Activated CD8-positive, alpha-beta T cell treated with anti-CD3 and anti-CD28 coated beads for 36 hours (primary cell): Measurements from ENCODE around the gene RGS10. TPM values are rescaled to one million over a fixed set of nuclear protein-coding genes. Genes with fewer than 3 reads are reported as not detected.
"Not testable (repeated sequence)": the region's sequence is repeated elsewhere in the genome, so short reads cannot be mapped to it uniquely, and the experiment has no call there.

Experiments
- ATAC-seq: fragments of 200-7000 bp; cut with Tn5 transposase; one replicate; pipeline ENCODE4 v1.10.0; 2021; ENCODE audit warnings: mild to moderate bottlenecking, moderate library complexity
- CTCF ChIA-PET: fragments of 350-600 bp; sonication (Branson Sonifier 250); formaldehyde crosslinking; loops from one replicate; lab custom pipeline; 2021; ENCODE audit warnings: antibody characterized with exemption; lab: Charles Lee
- POLR2A ChIA-PET: fragments of 350-600 bp; sonication (Branson Sonifier 250); formaldehyde crosslinking; loops from one replicate; lab custom pipeline; 2021; ENCODE audit warnings: antibody characterized with exemption; lab: Charles Lee
- DNase-seq: peaks from one replicate; pipeline ENCODE4 v3.0.0-alpha.2; 2020
- H3K27ac Mint-ChIP-seq: one replicate; pipeline ENCODE4 v1.8.0; 2021; ENCODE audit warnings: mild to moderate bottlenecking, mixed read lengths
- H3K27me3 Mint-ChIP-seq: one replicate; pipeline ENCODE4 v1.8.0; 2021; ENCODE audit warnings: mixed read lengths
- H3K36me3 Mint-ChIP-seq: one replicate; pipeline ENCODE4 v1.8.0; 2021; ENCODE audit warnings: low read depth, mixed read lengths
- H3K4me1 Mint-ChIP-seq: one replicate; pipeline ENCODE4 v1.8.0; 2021; ENCODE audit warnings: low read depth, mixed read lengths
- H3K4me3 Mint-ChIP-seq: one replicate; pipeline ENCODE4 v1.8.0; 2021; ENCODE audit warnings: mild to moderate bottlenecking, moderate library complexity, mixed read lengths
- H3K9me3 Mint-ChIP-seq: one replicate; pipeline ENCODE4 v1.8.0; 2021; ENCODE audit warnings: mixed read lengths
- CTCF ChIP-seq: fragments of 200-600 bp; IDR thresholded peaks from one replicate; pipeline ENCODE4 v1.8.0; 2022; ENCODE audit warnings: antibody characterized with exemption, mild to moderate bottlenecking
- intact Hi-C: fragments of 100-400 bp; cut with micrococcal nuclease; formaldehyde crosslinking; loops from one replicate; pipeline ENCODE4 v1.10.0; 2022
- total RNA-seq, 2 experiments: library from RNA; stranded (reverse); gene quantifications; one replicate each; pipeline ENCODE4 v1.2.3, GENCODE V29; 2021

The RGS10 gene
- total RNA-seq, 2 experiments from 2014 or later = 207 to 220 TPM

GRCh38 chr10:119466655-119467054 is 75.9 kb downstream of the RGS10 start:
- intact Hi-C loops = no loop called here
- POLR2A ChIA-PET = no interaction called here
- CTCF ChIA-PET = interaction anchor here (1.0 kb wide), 1 partner anchor 290 kb away, joined by 3 read pairs; no protein-coding TSS in a partner anchor
- H3K4me3 Mint-ChIP-seq = no peak overlapping the region
- ATAC-seq (peak; percentile 85), DNase-seq (peak; percentile 66)
- no peaks in the 10 kb centered on the region for H3K27me3 Mint-ChIP-seq
- H3K4me1 Mint-ChIP-seq = peaks cover 12% of the 10 kb centered on the region
- no peak for TF ChIP-seq CTCF
- H3K27ac Mint-ChIP-seq = no peak overlapping the region
- H3K9me3 Mint-ChIP-seq = no peaks in the 10 kb centered on the region
- no peaks in the 10 kb centered on the region for H3K36me3 Mint-ChIP-seq

- Mint-ChIP-seq H3K36me3 (no peaks in the 10 kb centered on the region), H3K4me1 (peaks cover 15% of the 10 kb centered on the region), H3K27me3 (no peaks in the 10 kb centered on the region), H3K4me3 (no peak overlapping the region), H3K9me3 (no peaks in the 10 kb centered on the region), H3K27ac (no peak overlapping the region)
- intact Hi-C loops = no loop called here
- CTCF ChIA-PET = no interaction called here
- POLR2A ChIA-PET = no interaction called here
- TF ChIP-seq CTCF = no peak
- DNase-seq = no peak
- no peak for ATAC-seq
Observed at GRCh38 chr10:119466076-119466475, 76.4 kb downstream of the RGS10 start.

- ATAC-seq (no peak), DNase-seq (no peak)
- no peaks in the 10 kb centered on the region for H3K27me3 Mint-ChIP-seq
- ChIA-PET POLR2A (interaction anchor here (0.6 kb wide), 1 partner anchor 33 kb away, joined by 3 read pairs; no protein-coding TSS in a partner anchor), CTCF (no interaction called here)
- TF ChIP-seq CTCF = no peak
- no peaks in the 10 kb centered on the region for H3K9me3 Mint-ChIP-seq
- H3K4me3 Mint-ChIP-seq = no peak overlapping the region
- intact Hi-C loops = no loop called here
- no peak overlapping the region for H3K27ac Mint-ChIP-seq
- no peaks in the 10 kb centered on the region for H3K36me3 Mint-ChIP-seq
- H3K4me1 Mint-ChIP-seq = peaks cover 15% of the 10 kb centered on the region
Observed at GRCh38 chr10:119465085-119465484, 77.4 kb downstream of the RGS10 start.

GRCh38 chr10:119463195-119463594 is 79.3 kb downstream of the RGS10 start:
- H3K4me3 Mint-ChIP-seq, H3K9me3 Mint-ChIP-seq, POLR2A ChIA-PET: not testable (repeated sequence)

GRCh38 chr10:119462773-119463172 is 79.7 kb downstream of the RGS10 start:
- no peaks in the 10 kb centered on the region for H3K36me3 Mint-ChIP-seq
- no peak overlapping the region for H3K4me3 Mint-ChIP-seq
- peaks cover 15% of the 10 kb centered on the region for H3K4me1 Mint-ChIP-seq
- ATAC-seq = no peak
- ChIA-PET POLR2A (no interaction called here), CTCF (no interaction called here)
- intact Hi-C loops = no loop called here
- no peaks in the 10 kb centered on the region for H3K9me3 Mint-ChIP-seq
- no peak for TF ChIP-seq CTCF
- DNase-seq = no peak
- no peak overlapping the region for H3K27ac Mint-ChIP-seq
- no peaks in the 10 kb centered on the region for H3K27me3 Mint-ChIP-seq

More at GRCh38 chr10:119463195-119463594, 79.3 kb downstream of the RGS10 start:
- CTCF ChIA-PET, H3K36me3 Mint-ChIP-seq, H3K27me3 Mint-ChIP-seq, ATAC-seq, DNase-seq, intact Hi-C loops, H3K27ac Mint-ChIP-seq: not testable (repeated sequence)
- H3K4me1 Mint-ChIP-seq = peaks cover 15% of the 10 kb centered on the region

GRCh38 chr10:119461923-119462322 is 80.6 kb downstream of the RGS10 start:
- H3K27ac Mint-ChIP-seq = no peak overlapping the region
- TF ChIP-seq CTCF = no peak
- no peaks in the 10 kb centered on the region for H3K27me3 Mint-ChIP-seq
- H3K4me1 Mint-ChIP-seq = peaks cover 14% of the 10 kb centered on the region
- no peaks in the 10 kb centered on the region for H3K36me3 Mint-ChIP-seq
- CTCF ChIA-PET = no interaction called here
- H3K4me3 Mint-ChIP-seq = no peak overlapping the region
- ATAC-seq (no peak), DNase-seq (no peak)
- POLR2A ChIA-PET = no interaction called here
- no peaks in the 10 kb centered on the region for H3K9me3 Mint-ChIP-seq
- intact Hi-C loops = no loop called here
